NCI-H524 treated with DMSO at 0.1 percent for 48 hours (cell line): ENCODE results near the gene CHCHD3.
"Not testable (repeated sequence)": the region's sequence is repeated elsewhere in the genome, so short reads cannot be mapped to it uniquely, and the experiment has no call there.

Experiments used
- DNase-seq: peaks from one replicate; lab custom pipeline; 2025; lab: John Stamatoyannopoulos, UW

Gene CHCHD3

DNA sequence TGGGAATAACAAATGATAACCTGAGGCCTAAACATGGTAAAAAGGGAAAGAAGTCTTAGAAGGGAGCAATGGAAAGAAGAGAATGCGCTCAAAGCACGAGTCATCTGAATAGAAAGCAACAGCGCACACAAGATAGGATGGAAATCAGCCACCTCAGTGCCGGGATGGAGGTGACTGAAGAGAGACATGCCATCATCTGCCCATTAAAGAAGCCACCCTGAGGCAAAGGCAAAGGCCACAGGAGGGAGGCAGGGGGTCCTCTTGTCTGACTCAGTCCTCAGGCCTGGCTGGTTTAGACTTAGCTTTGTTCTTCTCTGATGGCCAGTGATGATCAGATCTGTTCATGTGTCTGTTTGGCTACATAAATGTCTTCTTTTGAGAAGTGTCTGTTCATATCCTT lies 180.6 kb downstream of the CHCHD3 start:
- no peak for DNase-seq

DNA sequence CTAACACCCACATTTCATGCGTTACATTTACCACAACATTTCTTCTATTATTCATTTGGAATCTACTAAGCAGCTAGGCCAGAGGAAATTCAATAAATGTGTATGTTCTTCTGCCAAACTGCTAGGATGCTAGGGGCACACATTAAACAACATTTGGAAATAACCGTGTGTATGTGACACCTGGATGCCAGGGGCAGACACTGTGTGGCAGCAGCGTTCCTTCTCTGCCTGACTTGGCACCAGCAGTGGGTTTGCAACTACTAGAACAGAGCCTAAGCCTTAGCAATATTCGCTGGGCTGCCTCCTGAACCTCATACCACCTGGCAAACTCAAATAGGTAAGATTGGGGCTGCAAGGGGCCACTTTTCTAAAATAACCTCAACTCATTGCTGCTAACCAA lies 182.1 kb downstream of the CHCHD3 start:
- no peak for DNase-seq

DNA sequence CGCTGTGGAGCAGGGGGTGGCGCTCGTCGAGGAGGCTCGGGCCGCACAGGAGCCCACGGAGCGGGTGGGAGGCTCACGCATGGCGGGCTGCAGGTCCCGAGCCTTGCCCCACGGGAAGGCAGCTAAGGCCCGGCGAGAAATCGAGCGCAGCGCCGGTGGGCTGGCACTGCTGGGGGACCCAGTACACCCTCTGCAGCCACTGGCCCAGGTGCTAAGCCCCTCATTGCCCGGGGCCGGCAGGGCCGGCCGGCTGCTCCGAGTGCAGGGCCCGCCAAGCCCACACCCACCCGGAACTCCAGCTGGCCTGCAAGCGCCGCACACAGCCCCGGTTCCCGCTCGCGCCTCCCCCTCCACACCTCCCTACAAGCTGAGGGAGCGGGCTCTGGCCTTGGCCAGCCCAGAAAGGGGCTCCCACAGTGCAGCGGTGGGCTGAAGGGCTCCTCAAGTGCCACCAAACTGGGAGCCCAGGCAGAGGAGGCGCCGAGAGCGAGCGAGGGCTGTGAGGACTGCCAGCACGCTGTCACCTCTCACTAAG lies 183.2 kb downstream of the CHCHD3 start:
- DNase-seq, result not testable (repeated sequence)

DNA sequence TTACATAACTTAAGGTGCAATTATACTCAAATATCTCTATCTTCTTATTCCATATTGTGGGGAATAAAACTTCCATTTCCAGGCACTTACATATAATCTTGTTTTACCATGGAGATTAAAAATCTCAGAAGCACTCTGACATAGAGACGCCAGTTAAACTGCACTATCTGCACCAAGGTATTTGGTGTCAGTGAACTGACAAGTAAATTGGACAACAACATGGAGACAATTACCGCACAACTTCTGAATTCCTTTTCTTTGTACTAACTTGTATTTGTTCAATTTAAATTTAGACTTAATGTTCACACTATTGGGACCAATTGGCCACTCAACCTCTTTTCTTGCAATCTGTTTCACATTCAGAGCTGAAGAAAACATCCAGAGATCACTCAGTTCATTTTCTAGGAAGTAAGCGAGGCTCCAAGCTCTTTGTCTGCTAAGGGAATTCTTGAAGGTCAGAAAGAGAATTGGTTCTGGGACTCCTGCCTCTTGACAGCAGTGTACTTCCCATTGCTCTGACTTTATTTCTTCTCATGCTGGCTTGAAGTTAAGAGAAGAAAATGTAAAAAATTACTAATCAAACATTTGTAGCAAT lies 184.7 kb downstream of the CHCHD3 start:
- no peak for DNase-seq

DNA sequence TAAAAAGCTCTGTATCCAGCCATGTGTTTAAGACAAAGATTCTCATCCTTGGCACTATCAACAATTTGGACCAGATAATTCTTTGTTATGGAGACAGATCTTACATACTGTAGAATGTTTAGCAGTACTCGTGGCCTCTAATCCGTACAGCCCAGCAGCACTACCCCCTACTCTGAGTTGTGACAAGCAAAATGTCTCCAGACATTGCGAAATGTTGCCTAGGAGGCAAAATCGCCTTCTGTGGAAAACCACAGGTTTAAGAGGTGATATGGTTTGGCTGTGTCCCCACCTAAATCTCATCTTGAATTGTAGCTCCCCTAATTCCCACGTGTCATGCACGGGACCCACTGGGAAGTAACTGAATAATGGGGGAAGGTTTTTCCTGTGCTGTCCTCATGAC lies 186.7 kb downstream of the CHCHD3 start:
- no peak for DNase-seq

DNA sequence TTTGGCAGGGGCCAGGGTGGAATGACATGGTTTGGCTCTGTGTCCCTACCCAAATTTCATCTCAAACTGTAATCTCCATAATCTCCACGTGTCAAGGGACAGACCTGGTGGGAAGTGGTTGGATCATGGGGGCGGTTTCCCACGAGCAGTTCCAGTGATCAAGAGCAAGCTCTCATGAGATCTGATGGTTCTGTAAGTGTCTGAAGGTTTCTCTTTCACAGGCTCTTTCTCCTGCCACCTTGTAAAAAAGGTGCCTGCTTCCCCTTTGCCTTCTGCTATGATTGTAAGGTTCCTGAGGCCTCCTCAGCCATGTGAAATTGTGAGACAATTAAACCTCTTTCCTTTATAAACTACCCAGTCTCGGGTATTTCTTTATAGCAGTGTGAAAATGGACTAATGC lies 188.3 kb downstream of the CHCHD3 start:
- no peak for DNase-seq

DNA sequence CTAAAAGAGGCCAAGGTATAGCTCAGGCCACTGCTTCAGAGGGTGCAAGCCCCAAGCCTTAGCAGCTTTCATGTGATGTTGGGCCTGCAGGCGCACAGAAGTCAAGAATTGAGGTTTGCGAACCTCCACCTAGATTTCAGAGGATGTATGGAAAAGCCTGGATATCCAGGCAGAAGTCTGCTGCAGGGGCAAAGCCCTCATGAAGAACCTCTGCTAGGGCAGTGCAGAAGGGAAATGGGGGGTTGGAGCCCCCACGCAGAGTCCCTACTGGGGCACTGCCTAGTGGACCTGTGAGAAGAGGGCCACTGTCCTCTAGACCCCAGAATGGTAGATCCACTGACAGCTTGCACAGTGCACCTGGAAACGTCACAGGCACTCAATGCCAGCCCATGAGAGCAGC lies 189.1 kb downstream of the CHCHD3 start:
- not testable (repeated sequence) for DNase-seq

DNA sequence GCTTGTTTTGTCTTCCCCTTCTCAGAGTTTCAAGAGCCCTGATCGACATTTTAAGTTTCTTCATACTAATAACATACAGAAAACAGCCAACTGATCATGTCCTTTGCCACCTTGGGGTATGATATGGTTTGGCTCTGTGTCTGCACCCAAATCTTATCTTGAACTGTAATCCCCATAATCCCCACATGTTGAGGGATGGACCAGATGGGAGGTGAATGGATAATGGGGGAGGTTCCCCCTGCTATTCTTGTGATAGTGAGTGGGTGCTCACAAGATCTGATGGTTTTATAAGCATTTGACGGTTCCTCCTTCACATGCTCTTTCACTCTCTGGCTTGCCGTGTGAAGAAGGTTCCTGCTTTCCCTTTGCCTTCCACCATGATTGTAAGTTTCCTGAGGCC lies 190.3 kb downstream of the CHCHD3 start:
- peak; percentile 30 for DNase-seq

DNA sequence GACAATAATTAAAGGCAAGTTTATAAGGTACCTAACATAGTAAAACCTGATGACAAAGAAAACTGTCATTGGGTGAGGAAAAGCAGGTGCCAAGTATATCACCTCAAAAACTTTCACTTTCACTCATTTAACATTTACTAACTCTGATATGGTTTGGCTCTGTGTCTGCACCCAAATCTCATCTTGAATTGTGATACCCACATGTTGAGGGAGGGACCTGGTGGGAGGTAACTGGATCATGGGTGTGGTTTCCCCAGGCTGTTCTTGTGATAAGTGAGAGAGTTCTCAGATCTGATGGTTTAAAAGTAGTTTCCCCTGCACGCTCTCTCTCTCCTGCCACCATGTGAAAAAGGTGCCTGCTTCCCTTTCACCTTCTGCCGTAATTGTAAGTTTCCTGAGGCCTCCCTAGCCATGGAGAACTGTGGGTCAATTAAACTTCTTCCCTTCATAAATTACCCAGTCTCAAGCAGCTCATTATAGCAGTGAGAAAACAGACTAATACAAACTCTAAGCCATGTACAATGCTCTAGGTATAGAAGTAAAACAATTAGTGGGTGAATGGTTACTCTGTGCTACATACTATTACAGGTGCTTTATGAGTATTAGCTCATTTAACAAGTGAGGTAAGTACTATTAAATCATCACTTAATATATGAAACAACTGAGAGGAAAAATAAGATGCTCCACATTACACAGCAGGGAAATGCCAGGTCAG lies 199.0 kb downstream of the CHCHD3 start:
- no peak for DNase-seq

DNA sequence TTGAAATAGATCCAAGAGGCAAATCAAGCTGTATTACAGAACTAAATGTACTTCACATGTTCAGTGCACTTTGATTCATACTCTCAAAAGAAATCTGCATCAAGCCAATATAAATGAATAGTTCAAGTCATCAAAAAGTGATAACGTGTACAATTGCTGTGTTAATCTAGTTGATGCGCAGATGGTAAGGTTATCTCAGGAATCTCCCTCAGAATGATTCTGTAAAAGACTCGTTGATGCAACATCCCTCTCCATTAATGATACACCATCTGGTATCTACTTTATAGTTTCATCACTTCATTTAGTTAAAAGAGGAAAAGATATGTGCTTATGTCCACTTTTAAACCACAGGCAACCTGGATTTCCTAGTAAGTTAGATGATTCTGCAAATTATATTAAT lies 200.6 kb downstream of the CHCHD3 start:
- peak; percentile 57 for DNase-seq

DNA sequence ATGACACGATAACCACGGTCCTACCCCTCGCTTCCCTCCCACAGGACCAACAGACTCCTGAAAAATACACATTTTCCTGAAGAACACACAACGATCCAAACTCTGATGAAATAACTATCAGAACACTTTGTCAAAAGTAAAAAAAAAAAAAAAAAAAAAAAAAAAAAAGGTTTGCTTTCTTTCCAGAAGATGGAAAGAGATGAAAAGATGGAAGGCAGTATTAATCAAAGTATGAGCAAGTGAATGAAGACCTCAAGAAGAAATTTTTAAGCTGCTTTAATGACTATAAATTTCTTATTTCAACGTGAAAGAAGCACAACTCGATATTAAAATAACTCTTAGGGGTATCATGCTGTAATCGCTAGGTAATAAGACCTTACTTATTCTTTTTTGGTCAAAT lies 202.3 kb downstream of the CHCHD3 start:
- no peak for DNase-seq

DNA sequence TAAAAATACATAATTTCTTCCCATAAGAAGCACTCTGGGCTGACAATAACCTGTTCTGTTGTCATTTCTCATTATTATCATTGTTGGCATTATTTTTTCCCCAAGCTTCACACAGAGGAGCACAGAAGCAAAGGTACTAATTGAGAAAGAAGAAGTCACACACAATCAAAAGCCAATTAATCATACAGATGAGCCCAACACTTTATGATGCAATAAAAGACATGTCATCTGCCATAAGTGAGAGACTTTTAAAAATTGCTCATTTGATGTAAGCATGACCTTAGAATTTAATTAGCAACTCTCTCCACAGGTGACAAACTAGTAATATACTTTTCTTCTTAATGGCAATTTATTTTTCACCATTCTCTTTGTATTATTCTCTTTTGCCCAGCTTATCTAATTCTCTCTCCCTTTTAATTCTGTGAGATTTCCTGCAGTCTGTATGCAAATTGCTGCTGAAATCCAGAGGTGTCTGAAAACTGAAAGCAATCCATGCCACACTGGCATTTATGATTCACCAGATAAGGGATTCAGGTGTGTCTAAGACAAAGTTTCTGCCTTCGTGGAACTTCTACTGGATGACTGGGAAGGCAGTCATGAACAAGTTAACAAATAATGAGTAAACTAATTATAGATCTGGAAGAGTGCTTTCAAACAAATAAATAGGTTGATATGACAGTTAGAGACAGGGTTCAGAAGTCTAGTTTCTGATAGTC lies 203.5 kb downstream of the CHCHD3 start:
- DNase-seq, result no peak

DNA sequence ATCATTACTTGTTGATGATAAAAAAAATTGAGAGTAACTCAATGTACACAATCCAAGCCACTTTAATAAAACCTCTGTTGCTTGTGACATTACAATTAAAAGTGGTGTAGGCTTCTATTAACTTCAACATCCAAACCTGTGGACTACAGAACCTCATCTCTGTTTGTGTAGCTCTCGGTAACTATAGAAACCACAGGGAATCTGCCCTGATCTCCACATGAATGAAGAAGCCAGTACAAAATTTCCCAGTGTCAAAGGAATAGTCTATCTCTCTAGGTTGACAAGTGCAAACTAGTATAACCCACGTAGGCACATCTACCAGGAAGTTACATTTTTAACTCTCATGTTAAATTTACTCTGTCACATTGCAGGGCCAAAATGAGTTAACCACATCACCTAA lies 204.3 kb downstream of the CHCHD3 start:
- DNase-seq, result no peak

DNA sequence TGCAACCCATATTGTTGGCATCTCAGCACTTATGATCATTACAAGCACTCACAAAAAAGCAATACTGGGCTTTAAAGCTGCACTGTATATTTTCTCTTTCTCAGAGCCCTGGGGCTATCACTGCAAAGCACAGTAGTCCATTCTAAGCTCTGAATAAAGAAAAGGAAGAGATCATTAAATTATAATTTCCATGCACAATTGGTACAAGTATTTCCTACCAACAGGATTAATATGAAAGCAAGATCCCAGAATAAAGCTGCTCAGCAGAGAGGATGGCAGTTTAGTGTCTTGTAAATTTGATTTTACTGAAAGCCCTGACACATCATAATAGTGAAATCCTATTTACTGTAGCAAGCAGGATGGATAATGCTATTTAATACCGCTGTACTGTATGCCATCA lies 205.3 kb downstream of the CHCHD3 start:
- DNase-seq, result no peak

DNA sequence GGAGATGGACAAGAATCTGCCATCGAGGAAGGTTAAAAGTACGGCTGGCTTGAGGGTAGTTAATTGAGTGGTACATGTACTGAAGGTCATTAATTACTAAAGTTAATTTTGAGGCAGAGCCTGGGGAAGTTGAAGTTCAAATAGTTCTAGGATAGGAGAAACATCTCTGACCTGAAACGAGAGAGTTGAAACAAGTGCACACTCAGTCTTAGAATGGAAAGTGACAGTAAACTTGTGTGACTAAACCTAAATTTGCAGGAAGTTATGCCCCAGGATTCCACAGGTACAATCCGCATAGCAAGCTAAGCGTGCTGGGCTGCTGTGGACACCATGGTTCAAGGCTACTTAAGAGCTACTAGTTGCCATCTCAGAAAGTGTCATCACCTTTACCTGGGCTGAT lies 209.9 kb downstream of the CHCHD3 start:
- no peak for DNase-seq

DNA sequence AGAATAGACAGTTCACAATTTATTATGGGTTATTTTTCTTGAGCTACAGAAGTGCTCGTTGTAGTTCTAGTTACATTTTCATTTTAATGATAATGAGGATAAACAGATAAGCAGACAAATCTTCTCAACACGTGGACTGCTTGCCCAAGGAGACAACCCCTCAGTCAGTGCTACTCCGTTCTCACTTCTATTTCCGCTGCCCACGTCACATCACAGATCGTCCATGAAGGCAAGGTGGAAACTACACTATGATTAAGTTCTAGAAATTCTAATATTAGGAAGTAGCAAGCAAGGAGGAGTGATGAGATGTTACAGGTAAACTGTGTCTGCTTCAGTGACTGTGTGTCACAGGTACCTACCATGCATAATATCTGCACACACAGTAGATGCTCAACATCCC lies 210.5 kb downstream of the CHCHD3 start:
- DNase-seq, result no peak

DNA sequence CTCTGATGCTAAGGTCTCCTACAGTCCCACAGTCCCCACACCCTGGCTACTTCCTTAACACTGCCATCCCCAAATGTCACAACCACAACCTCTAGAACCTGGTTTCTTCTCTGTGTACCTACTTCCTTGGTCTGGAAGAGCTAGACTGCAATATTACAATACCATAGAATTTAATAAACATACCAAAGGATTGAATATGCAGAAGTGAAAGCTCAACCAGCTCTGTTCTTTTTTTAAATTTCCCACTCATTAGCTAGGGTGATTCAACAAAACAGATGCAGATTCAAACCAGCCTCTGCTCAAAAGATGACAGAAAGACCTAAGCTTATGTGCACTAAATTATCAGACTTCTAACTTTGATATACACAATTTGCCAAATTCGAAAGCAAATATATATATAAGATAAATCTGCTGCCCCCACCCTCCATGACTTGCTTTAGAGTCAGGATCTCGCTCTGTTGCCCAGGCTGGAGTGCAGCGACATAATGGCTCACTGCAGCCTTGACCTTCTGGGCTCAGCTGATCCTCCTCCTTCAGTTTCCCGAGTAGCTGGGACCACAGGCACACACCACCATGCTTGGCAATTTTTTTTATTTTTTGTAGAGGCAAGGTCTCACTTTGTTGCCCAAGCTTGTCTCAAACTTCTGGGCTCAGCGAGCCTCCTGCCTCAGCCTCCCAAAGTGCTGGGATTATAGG lies 212.6 kb downstream of the CHCHD3 start:
- no peak for DNase-seq

DNA sequence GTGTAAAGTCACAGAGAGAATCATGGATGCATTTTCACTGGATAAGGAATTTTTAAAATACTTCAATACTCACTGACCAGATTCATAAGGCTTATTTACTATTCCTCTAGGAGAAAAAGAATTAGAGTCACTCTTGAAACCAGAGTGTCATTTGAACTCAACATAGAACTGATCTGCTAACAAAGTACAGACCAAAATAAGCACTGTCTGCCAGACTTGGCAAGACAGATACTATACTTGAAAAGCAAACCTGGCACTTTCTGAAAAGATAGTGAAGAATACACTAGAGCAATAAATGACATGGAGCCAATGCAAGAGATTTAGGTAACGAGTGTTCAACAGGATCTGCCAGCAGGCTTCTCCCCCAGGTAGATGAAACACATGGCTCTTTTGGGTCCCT lies 215.3 kb downstream of the CHCHD3 start:
- DNase-seq, result no peak

DNA sequence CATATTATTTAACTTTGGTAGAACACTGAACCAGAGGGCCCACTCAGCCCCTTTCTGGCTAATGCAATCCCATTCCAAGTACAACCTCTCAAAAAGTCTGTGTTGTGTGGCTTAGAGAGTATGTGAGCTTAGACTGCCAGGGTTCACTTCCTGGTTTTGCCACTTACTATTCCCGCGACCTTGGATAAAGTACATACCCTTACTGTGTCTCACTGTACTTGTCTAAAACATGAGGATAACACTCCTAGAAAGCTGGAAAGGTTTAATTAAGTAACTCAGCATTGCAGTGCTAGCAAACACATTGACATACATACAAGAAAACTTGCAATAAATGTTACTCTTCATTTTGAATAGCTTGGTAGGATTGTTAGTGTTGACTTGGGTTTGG lies 215.8 kb downstream of the CHCHD3 start:
- no peak for DNase-seq

DNA sequence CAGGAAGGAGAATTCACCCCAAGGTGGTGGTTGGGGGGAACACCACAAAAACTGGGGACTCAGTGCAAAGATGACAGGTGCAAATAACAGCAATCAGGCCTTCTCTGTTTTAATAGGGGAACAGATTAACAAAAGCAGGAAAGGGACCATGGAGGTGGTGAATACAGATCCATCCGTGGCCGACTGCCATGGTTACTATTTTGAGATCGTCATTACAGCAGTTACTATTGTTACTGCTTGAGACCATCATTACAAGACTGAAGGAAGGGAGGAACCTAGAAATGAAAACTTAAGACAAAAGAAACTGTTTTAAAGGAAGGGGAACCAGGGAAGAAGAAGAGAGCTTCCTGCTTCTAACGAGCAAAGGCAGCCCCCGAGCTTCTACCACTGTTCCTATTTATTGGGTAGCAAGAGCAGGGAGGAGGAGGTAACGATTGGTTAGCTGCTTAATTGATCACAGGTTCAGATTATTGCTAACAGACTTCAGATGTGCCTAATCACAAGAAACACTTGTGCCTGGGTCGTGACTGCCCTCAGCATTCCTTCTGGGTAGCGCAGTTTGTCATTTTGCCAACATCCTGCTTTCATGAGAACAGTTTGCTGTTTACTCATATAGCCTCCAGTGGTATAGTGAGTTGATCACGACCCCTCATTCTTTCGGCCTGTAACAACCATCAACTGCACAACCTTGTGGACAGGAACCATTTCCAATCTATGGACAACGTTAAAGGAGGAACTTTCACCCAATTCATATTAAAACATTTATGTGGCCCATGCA lies 216.3 kb downstream of the CHCHD3 start:
- no peak for DNase-seq

DNA sequence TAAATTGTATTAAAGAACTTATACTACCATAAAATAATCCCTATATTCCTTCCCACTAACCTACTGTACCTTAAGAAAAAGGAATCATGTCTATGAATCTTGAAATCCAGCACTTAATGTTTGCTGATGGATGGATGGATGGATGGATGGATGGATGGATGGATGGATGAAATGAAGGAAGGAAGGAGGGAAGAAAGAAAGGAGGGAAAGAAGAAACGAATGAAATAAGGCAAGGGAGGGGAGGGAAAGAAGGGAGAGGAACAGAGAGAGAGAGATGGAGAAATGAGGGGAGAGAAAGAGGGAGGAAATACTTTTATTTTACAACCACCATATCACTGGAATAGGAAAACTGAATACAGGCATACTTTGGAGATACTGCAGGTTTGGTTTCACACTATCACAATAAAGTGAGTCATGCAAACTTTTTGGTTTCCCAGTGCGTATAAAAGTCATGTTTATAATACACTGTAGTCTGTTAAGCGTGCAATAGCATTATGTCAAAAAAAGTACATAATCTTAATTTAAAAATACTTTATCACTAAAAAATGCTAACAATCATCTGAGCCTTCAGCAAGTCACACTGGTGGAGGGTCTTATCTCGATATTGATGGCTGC lies 219.8 kb downstream of the CHCHD3 start:
- DNase-seq, result no peak
